ENCODE data around the gene TFRC.
"Not testable (repeated sequence)": the region's sequence is repeated elsewhere in the genome, so short reads cannot be mapped to it uniquely, and the experiment has no call there.

Gene TFRC

GRCh38 chr3:196047391-196048030 lies 34.4 kb downstream of the TFRC start:
- no peak for DNase-seq

- DNase-seq = no peak
Observed at GRCh38 chr3:196044513-196044912, 37.4 kb downstream of the TFRC start.

GRCh38 chr3:196042673-196043072 lies 39.2 kb downstream of the TFRC start:
- DNase-seq = no peak

GRCh38 chr3:196039359-196039758 lies 42.5 kb downstream of the TFRC start:
- DNase-seq = no peak

- DNase-seq = peak in 2 of 3 donors; percentile 14 to 36
Observed at GRCh38 chr3:196026059-196026458, 55.8 kb downstream of the TFRC start.

- no peak for DNase-seq
Observed at GRCh38 chr3:196024968-196025367, 56.9 kb downstream of the TFRC start.

GRCh38 chr3:196023947-196024346 lies 57.9 kb downstream of the TFRC start:
- DNase-seq = no peak

GRCh38 chr3:196022499-196022878 lies 59.4 kb downstream of the TFRC start:
- DNase-seq = not testable (repeated sequence)

- peak; percentile 35 to 63 (median 57) for DNase-seq
Observed at GRCh38 chr3:196020373-196020772, 61.5 kb downstream of the TFRC start.

GRCh38 chr3:196019576-196019975 lies 62.3 kb downstream of the TFRC start:
- DNase-seq = peak; percentile 80 to 90 (median 80)

GRCh38 chr3:196018159-196018558 lies 63.7 kb downstream of the TFRC start:
- DNase-seq = not testable (repeated sequence)

- peak; percentile 38 to 58 (median 50) for DNase-seq
Observed at GRCh38 chr3:196016485-196016884, 65.4 kb downstream of the TFRC start.

GRCh38 chr3:196016059-196016458 lies 65.8 kb downstream of the TFRC start:
- DNase-seq = no peak

- no peak for DNase-seq
Observed at GRCh38 chr3:196013587-196014487, 68.1 kb downstream of the TFRC start.

GRCh38 chr3:196012941-196013476 lies 68.9 kb downstream of the TFRC start:
- DNase-seq = no peak

- DNase-seq = no peak
Observed at GRCh38 chr3:196012481-196012880, 69.4 kb downstream of the TFRC start.

GRCh38 chr3:196009456-196009855 lies 72.4 kb downstream of the TFRC start:
- no peak for DNase-seq

GRCh38 chr3:196008929-196009328 lies 73.0 kb downstream of the TFRC start:
- DNase-seq = no peak

GRCh38 chr3:196008387-196008786 lies 73.5 kb downstream of the TFRC start:
- no peak for DNase-seq

- DNase-seq = no peak
Observed at GRCh38 chr3:196007744-196008335, 74.0 kb downstream of the TFRC start.

- DNase-seq = not testable (repeated sequence)
Observed at GRCh38 chr3:196005338-196005737, 76.6 kb downstream of the TFRC start.

- not testable (repeated sequence) for DNase-seq
Observed at GRCh38 chr3:196004359-196005052, 77.4 kb downstream of the TFRC start.

GRCh38 chr3:196003611-196004010 lies 78.3 kb downstream of the TFRC start:
- no peak for DNase-seq
